ENCODE data around the gene JAKMIP3.

The JAKMIP3 gene

DNA sequence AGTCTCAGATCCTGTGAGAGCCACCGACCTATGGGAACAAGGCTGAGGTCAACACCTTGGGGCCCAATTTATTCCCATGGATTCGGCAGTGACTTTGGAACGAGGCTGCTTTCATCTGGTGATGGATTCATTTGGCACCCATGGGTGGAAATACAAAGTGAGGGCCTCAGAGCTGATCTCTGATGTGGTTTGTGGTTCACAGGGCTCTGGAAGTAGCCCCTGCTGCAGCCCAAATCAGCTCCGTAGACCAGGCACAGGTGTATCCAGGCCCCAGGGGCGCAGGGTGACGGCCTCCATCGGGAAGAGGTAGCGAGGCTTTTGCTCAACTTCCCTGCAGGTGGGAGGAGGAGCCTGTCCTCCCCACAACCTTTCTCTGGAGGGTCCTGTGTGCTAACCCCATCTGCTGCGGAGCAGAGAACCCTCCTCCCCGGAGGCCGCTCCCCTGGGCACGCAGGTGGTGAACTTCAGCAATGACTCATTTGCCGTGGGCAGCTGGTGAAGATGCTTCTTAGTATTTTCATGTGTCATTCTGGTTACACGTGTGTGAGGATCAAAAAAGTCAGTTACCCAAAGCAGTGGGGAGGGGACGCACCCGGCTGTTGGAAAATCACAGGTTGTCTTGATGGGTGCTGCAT is 7.5 kb upstream of the JAKMIP3 start:
- Histone ChIP-seq H3K9ac (peak overlapping the region in 3 of 11 experiments; percentile 8 to 50 (median 43); a peak in 4 of 22 replicates), H3K4me2 (peak overlapping the region in 10 of 11 experiments; percentile 6 to 84 (median 76); a peak in 18 of 22 replicates), H3K4me1 (peaks cover 8 to 56% (median 48%) of the 10 kb centered on the region in 10 experiments; a peak in 18 of 20 replicates), H3K27me3 (peaks cover 0 to 27% (median 0%) of the 10 kb centered on the region in 11 experiments; a peak in 9 of 22 replicates), H3K9me3 (replicated peaks in 1 of 11) (peaks cover 4 to 13% (median 11%) of the 10 kb centered on the region in 11 experiments), H3K36me3 (no peaks in the 10 kb centered on the region), H4K20me1 (peaks cover 0 to 31% (median 5%) of the 10 kb centered on the region in 11 experiments; a peak in 6 of 22 replicates), H3K27ac (peak overlapping the region in 4 of 11 experiments; percentile 45 to 77 (median 62); a peak in 7 of 22 replicates), H3K4me3 (no peak overlapping the region)
- peak in 1 of 11 experiments; percentile 11; a peak in 1 of 22 replicates for TF ChIP-seq Cebpa-rat (IDR thresholded peaks at IDR 0.05)

DNA sequence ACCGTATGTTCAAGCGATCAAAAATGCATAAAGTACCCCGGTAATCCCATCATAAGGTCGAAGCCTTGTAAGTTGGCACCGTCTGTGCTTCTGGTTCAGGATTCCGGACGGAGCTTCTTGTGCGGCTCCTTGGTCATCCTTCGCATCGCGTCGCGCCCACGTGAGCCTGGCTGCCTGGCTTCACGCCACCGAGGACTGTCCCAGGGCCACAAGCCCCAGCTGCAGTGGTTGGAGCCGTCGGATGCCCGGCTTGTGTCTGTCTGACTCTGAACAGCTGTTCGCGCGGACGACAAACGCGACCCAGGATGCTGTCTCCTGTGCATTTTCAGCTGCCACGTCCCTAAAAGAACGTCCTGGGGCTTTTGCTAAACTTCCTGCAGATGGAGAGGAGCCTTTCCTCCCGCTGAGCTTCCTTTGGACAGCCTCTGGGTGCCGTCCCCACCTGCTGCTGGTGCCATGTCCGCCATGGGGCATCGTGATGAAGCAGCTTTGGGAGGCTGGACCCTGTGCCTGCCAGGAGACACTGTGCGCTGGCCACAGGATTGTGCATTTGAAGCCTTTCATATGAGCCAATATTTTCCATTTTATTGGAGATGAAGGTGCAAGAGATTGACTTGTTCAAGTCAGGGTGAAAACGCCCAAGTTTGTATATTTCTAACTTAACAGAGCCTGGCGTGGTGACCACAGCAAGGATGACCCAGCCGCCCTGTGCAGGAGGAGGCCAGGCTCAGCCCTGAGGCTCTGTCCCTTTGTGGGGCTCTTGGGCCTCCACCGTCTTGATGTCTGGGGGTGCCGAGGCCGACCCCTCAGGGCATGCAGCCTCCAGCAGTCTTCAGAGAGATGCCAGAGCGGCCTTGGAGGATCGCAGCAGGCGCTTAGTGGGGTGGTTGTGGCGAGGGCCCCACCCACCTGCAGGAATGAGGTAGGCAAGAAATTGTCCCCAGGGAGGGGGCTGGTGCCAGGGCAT is 6.7 kb upstream of the JAKMIP3 start:
- peak overlapping the region in 4 of 11 experiments; percentile 45 to 77 (median 62); a peak in 7 of 22 replicates for H3K27ac ChIP-seq

DNA sequence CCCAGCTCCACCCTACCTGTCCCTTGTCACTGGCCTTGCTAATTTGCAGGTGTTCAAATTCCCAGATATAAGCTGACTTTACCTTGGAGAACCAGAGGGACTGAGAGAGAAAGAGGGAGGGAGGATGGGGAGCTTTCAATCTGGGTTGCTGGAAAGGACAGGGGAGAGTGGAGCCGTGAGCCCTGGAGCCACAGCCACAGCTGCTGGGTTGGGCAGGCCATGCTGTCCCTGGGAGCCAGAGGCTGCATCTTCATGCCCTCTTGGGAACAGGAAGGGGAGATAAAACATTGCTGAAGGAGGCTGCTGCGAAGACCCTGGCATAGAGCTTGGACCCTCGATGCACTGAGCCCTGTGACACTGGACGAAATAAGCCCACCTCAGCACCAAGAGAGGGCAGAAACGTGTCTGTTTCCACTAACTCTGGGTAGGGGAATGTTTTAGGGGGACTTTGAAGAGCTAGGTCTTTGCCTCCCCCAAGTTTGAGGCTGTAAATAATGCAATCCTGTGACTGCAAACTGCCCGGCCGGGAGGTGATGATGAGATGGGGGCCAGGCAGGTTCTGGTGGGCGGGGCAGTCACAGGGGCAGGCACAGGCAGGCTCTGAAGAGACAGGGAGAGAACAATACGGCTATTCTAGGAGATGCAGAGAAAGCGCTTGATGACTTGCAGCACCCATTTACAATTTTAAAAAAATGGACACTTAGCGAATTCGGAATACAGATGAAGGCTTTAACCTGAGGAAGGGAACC is 5.8 kb upstream of the JAKMIP3 start:
- TF ChIP-seq Cebpa-rat (IDR thresholded peaks at IDR 0.05): no peak
- H3K4me1 ChIP-seq: peaks cover 8 to 59% (median 52%) of the 10 kb centered on the region in 10 experiments; a peak in 18 of 20 replicates

More for the DNA sequence above, 6.7 kb upstream of the JAKMIP3 start:
- peaks cover 0 to 31% (median 5%) of the 10 kb centered on the region in 11 experiments; a peak in 6 of 22 replicates for H4K20me1 ChIP-seq
- H3K4me2 ChIP-seq: peak overlapping the region in 9 of 11 experiments; percentile 55 to 84 (median 76); a peak in 18 of 22 replicates
- peaks cover 8 to 59% (median 52%) of the 10 kb centered on the region in 10 experiments; a peak in 18 of 20 replicates for H3K4me1 ChIP-seq
- H3K9me3 ChIP-seq (replicated peaks in 1 of 11): peaks cover 0 to 4% (median 3%) of the 10 kb centered on the region in 11 experiments; a peak in 12 of 22 replicates
- peak overlapping the region in 3 of 11 experiments; percentile 8 to 50 (median 43); a peak in 4 of 22 replicates for H3K9ac ChIP-seq
- peaks cover 0 to 27% (median 0%) of the 10 kb centered on the region in 11 experiments; a peak in 9 of 22 replicates for H3K27me3 ChIP-seq
- no peaks in the 10 kb centered on the region for H3K36me3 ChIP-seq
- no peak for TF ChIP-seq Cebpa-rat (IDR thresholded peaks at IDR 0.05)
- no peak overlapping the region for H3K4me3 ChIP-seq

DNA sequence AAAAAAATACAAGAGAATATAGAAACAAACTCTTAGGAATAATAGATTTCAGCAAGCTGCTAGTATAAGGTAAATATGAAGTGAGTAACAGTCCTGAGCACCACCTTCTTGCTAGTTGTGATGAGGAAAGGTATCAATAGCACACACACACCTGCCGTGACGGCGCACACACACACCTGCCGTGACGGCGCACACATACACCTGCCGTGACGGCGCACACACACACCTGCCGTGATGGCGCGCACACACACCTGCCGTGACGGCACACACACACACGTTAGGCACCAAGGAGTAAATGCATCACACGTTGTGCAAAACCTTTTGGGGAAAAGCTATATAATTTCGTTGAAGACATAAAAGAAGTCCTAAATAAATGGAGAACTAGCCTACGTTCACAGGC is 4.7 kb upstream of the JAKMIP3 start:
- Histone ChIP-seq H3K27me3 (peaks cover 11 to 34% (median 17%) of the 10 kb centered on the region in 11 experiments), H3K9me3 (replicated peaks in 1 of 11) (no peaks in the 10 kb centered on the region), H4K20me1 (peaks cover 0 to 30% (median 5%) of the 10 kb centered on the region in 11 experiments; a peak in 6 of 22 replicates), H3K36me3 (no peaks in the 10 kb centered on the region), H3K4me3 (no peak overlapping the region), H3K9ac (no peak overlapping the region), H3K4me1 (peaks cover 8 to 67% (median 59%) of the 10 kb centered on the region in 10 experiments; a peak in 18 of 20 replicates), H3K4me2 (no peak overlapping the region), H3K27ac (no peak overlapping the region)
- no peak for TF ChIP-seq Cebpa-rat (IDR thresholded peaks at IDR 0.05)

More for the DNA sequence above, 5.8 kb upstream of the JAKMIP3 start:
- H3K27me3 ChIP-seq: peaks cover 0 to 27% (median 6%) of the 10 kb centered on the region in 11 experiments; a peak in 15 of 22 replicates
- no peaks in the 10 kb centered on the region for H3K9me3 ChIP-seq (replicated peaks in 1 of 11)
- H3K4me3 ChIP-seq: no peak overlapping the region
- H3K4me2 ChIP-seq: peak overlapping the region in 8 of 11 experiments; percentile 70 to 84 (median 76); a peak in 16 of 22 replicates
- peaks cover 0 to 31% (median 5%) of the 10 kb centered on the region in 11 experiments; a peak in 6 of 22 replicates for H4K20me1 ChIP-seq
- 0 out of 22 replicates have a peak overlapping the region, but pooled peaks of 1 of the 11 experiments have one; percentile 50 for H3K9ac ChIP-seq
- no peaks in the 10 kb centered on the region for H3K36me3 ChIP-seq
- H3K27ac ChIP-seq: peak overlapping the region in 2 of 11 experiments; percentile 55 to 77; a peak in 2 of 22 replicates

DNA sequence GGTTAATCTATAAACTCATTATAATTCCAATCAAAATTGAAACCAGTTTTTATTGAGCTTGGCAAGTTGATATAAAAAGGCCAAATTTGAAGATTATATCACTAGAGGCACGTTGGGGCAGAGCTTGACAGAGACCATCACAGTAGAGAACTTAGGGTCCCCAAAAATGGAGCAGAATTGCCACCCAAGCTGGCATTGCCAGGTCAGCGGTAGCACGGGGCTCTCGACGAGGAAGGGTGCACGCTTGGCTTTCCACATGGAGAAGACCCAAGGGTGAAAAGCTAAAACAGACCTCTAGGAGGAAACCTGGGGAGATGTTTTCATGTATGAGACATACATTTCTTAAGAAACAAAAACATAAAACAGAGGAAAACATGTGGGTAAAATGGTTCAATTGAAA is 4.3 kb upstream of the JAKMIP3 start:
- Histone ChIP-seq H3K4me3 (no peak overlapping the region), H3K9me3 (replicated peaks in 1 of 11) (no peaks in the 10 kb centered on the region), H4K20me1 (peaks cover 0 to 26% (median 5%) of the 10 kb centered on the region in 11 experiments; a peak in 6 of 22 replicates), H3K27ac (no peak overlapping the region), H3K4me2 (peak overlapping the region in 3 of 11 experiments; percentile 57 to 71 (median 66); a peak in 5 of 22 replicates), H3K9ac (no peak overlapping the region), H3K27me3 (peaks cover 15 to 39% (median 21%) of the 10 kb centered on the region in 11 experiments), H3K36me3 (no peaks in the 10 kb centered on the region), H3K4me1 (peaks cover 8 to 70% (median 63%) of the 10 kb centered on the region in 10 experiments; a peak in 18 of 20 replicates)
- TF ChIP-seq Cebpa-rat (IDR thresholded peaks at IDR 0.05): no peak

DNA sequence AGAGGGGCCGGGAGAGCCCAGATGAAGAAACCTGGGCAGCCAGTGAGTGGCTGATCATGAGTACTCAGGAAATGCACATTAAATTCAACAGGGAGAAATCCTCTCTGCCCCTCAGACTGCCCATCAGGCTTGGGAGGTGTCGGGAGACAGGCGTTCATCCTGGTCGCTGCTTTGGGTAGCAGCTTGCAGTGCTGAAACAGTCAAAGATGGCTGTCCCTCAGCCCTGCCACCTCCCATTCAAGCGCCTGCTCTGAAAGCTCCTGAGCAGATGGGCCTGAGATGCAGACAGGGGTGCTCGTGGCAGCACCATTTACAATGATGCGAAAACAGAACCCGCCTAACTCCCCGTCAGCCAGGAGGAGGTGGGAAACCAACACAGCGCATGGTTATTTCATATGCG is 3.6 kb upstream of the JAKMIP3 start:
- Histone ChIP-seq H3K4me1 (peaks cover 8 to 68% (median 62%) of the 10 kb centered on the region in 10 experiments; a peak in 18 of 20 replicates), H4K20me1 (peaks cover 0 to 19% (median 5%) of the 10 kb centered on the region in 11 experiments; a peak in 6 of 22 replicates), H3K4me3 (no peak overlapping the region), H3K36me3 (no peaks in the 10 kb centered on the region), H3K27me3 (peaks cover 18 to 44% (median 27%) of the 10 kb centered on the region in 11 experiments), H3K9ac (no peak overlapping the region), H3K27ac (no peak overlapping the region), H3K9me3 (replicated peaks in 1 of 11) (no peaks in the 10 kb centered on the region), H3K4me2 (peak overlapping the region in 7 of 11 experiments; percentile 46 to 73 (median 62); a peak in 13 of 22 replicates)
- TF ChIP-seq Cebpa-rat (IDR thresholded peaks at IDR 0.05): no peak

DNA sequence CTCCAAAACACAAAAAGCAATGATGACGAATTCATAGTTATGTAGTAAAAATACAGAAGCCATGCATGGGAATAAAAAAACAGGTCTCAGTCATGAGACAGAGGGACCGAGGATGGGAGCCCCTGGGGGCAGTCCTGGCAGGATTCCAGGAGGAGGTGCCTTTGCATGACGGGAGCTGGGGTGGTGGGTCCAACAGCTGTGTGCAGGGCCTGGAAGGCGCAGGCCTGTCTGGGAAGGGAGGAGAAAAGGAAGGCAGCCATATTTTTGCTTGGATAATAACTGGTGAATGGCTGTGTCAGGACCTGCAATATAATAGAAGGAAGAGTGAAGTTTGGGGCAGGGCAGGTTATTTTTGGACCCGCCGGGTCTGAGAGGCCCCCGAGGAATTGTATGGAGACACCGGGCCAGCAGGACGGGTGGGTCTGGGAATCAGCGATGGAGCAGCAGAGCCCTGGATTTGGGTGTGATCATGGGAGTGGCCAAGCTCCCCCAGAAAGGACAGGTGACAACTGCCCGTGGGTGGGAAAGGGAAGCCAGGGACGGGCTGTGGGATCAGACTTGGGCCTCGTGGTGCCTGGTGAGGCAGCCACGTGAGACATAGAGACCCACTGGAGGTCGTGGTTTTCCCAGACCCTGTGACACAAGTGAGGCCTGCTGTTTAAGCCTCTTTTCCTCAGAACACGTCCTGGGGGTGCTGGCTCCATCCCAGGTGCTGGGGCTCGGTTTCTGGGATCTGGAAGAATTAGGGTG is 2.9 kb upstream of the JAKMIP3 start:
- Histone ChIP-seq H3K4me2 (peak overlapping the region in 9 of 11 experiments; percentile 1 to 73 (median 62); a peak in 16 of 22 replicates), H4K20me1 (peaks cover 0 to 16% (median 5%) of the 10 kb centered on the region in 11 experiments; a peak in 6 of 22 replicates), H3K9me3 (replicated peaks in 1 of 11) (no peaks in the 10 kb centered on the region), H3K4me3 (no peak overlapping the region), H3K27ac (no peak overlapping the region), H3K36me3 (no peaks in the 10 kb centered on the region), H3K27me3 (peaks cover 18 to 42% (median 28%) of the 10 kb centered on the region in 11 experiments), H3K9ac (peak overlapping the region in 1 of 11 experiments; percentile 20; a peak in 2 of 22 replicates), H3K4me1 (peaks cover 6 to 61% (median 55%) of the 10 kb centered on the region in 10 experiments; a peak in 18 of 20 replicates)
- no peak for TF ChIP-seq Cebpa-rat (IDR thresholded peaks at IDR 0.05)

Measured in BLaER1 treated with 17β-estradiol and CSF1 and Interleukin-3, amounts not matched to agents 10 nM and 100 nM (cell line).